Nucleus accumbens (tissue), 56 donors: ENCODE data around the gene TRIM65.
A peak's percentile ranks its signal among the peaks of the same experiment; 100 is the strongest.

Experiments used
- DNase-seq, 56 donors: peaks; one replicate each; lab custom pipeline; 2025; lab: John Stamatoyannopoulos, UW

TRIM65 gene

DNA sequence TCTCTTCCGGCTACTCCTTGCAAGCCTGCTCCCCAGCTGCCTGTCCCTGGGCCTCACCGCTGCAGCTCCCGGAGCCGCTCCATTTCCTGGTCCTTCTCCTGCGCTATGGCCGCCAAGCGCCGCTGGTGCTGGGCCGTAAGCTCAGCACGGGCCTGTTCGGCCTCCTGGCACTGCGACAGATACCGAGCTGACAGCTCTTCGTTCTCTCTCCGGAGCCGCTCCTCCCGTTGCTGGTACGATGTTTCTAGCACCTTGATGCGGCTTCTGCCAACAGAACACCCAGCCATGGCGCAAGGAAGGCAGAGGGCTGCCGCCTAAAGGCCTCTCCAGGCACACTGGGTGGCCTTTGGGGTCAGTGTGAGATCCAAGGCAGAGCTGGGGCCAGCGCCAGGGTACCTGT is 22.9 kb upstream of the TRIM65 start:
- DNase-seq: no peak

DNA sequence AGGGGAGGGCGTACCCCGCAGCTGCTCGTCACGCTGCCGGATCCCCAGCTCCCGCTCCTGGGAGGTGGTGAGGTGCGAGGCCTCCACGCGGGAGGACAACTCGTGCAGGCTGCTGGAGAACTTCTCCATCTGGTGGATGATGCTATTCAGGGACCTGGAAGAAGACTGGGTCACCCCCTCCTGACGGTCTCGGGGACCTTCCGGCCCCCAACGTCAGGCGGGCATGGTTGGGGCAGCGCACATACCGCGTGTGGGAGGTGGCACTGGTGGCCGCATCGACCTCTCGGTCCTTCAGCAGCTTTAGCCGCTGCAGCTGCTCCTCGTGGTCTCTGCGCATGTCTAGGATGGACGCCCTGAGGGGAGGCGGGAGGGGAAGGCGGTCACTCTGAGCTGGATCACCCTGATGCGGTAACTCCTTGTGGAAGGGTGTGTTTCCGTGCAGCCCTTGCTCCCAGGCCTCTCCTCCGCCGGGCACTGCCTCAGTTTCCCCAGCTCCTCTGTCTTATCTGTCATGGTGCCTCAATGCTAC is 21.2 kb upstream of the TRIM65 start:
- DNase-seq: no peak

GRCh38 chr17:75917141-75917916 is 20.6 kb upstream of the TRIM65 start:
- no peak for DNase-seq

GRCh38 chr17:75915268-75915667 is 18.5 kb upstream of the TRIM65 start:
- no peak for DNase-seq

- peak in 4 of 56 donors; percentile 8 to 27 (median 15) for DNase-seq
Observed at GRCh38 chr17:75914643-75915267, 18.0 kb upstream of the TRIM65 start.

DNA sequence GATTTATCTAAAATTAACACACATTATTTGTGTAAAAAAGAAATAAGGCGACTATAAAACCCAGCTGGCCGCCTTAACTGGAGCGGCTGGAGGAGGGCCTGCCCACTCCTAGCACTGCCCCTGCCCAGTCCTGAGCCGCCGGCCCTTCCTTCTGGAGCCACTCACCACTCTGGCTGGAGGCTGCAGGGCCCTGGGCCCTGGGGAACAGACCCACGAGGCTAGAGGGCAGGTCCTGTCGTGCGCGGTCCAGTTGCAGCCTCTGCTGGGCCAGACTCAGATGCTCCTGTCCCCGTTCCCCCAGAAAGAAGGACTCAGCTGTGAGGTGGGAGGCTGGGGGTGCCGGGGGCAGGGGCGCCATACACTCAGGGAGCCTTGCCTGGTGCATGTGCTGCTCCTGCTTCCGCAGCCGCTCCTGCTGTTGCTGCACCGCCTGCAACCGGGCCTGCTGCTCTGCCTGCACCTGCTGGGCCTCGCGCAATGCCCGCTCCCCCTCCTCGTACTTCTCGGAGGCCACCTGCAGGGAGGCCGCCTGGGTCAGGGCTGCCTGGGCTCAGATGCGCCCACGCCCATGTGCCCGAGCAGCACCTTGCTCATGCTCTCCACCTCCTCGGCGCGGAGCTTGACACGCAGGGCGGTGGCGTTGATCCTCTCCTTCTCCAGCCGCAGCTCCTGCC is 16.9 kb upstream of the TRIM65 start:
- DNase-seq: no peak

DNA sequence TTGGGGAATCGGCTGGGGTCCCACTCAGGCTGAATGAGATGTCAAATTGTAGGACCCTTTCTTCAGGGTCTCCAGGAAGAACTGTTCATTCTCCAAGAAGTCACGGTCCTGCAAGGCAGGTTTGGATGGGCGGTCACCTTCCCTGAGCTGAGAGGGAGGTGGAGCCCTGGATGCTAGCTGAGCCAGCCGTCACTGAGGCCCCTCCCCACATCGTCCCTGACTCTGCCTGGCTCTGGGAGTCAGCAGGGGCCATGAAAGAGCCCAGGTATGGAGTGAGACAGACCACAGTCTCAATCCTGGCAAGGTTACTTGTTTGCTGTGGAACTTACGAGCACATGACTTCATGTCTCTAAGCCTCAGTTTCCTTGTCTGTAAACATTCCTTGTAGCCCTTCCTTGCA is 13.9 kb upstream of the TRIM65 start:
- no peak for DNase-seq

GRCh38 chr17:75909812-75910274 is 13.1 kb upstream of the TRIM65 start:
- peak in 2 of 56 donors; percentile 10 to 22 for DNase-seq

DNA sequence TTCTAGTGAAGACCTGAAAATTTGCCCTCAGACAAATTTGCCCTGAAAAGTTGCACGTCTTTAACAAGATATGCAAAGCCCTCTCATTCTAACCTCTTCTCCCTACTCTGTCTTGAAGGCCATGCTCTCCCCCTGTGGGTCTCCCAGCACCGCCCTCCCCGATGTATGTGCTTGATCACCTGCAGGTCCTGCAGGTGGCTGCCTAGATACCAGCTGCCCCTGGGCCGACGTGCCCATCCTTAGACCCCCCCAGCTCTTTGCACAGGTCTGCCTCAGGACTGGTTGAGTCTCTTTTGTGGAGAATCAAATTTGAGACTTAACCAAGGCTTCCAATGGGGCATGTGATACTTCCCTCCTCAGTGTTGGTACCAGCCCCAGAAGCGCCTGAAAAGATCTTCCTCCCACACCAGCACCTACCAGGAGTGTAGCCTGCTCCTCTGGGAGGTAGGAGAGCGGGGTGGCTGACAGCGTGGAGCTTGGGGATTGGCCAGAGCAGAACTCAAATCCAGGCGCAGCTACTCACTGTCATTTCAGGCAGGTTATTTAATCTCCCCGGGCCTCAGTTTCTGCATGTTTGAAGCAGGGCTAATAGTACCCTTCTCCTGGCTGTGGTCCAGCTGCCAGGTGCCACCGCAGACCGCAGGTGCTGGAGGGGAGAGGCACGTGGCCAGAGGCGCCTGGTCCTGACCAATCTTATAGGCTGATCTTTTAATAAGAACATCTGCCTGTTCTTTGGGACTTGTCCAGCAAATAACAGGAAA is 12.5 kb upstream of the TRIM65 start:
- peak in 18 of 56 donors; percentile 13 to 60 (median 36) for DNase-seq

- peak in 4 of 56 donors; percentile 9 to 35 (median 26) for DNase-seq
Observed at GRCh38 chr17:75908201-75908600, 11.4 kb upstream of the TRIM65 start.

- DNase-seq: no peak
Observed at GRCh38 chr17:75906143-75906884, 9.6 kb upstream of the TRIM65 start.

- DNase-seq: peak in 55 of 56 donors; percentile 37 to 97 (median 83)
Observed at GRCh38 chr17:75904749-75905521, 8.2 kb upstream of the TRIM65 start, which contains the start of gene MRPL38. MRPL38 (minus strand) TSS chr17:75904884; CDS start chr17:75904875, 9 bp downstream.

DNA sequence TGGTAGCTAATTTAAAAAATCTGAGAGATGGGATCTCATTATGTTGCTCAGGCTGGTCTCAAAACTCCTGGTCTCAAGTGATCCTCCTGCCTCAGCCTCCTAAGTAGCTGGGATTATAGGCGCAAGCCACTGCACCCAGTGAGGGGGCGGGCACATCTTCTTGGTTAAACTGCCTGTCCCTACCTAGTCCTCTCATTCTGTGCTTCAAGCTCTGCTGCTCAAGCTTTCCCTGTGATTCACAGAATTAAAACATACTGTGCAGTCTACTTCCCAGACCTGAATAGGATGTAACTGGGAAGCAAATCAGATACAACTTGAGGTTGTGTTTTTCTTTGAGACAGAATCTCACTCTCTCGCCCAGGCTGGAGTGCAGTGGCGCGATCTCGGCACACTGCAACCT is 5.7 kb upstream of the TRIM65 start:
- no peak for DNase-seq

- DNase-seq: no peak
Observed at GRCh38 chr17:75901727-75902126, 5.0 kb upstream of the TRIM65 start.

DNA sequence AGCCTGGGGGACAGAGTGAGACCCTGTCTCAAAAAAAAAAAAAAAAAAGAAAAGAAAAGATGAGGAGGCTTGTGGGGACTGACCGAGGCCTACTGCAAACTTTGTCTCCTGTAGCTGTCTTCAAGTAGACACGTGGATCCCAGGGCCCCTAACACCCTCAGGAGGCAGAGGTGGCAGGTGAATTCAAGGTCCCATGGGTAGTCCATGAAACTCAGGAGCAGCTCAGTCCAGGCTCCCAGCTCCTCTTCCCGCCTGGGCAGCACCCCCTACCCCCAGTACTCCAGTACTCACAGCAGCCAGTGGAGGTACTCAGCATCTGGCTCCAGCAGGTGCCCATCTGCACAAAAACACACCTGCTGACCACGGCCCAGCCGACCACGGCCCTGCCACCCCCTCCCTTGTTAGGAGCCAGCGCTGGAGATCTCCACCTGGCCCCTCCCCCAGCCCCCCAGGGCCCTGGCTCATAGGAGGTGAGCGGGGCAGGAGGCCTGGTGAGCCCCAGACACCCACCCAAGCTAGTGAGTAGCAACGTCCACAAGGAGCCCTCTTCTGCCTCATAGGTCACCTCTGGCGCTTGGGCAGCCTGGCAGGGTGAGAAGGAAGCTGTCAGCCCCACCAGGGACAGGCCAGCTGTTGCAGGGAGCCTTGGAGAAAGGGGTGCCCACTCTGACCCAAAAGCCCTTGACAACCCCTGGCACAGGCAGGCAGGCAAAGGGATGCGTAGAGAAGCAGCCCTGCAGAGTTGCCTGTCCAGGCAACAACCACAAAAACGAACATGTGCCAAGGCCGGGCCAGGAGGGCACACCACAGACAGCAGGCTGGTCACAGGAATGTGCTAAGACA is 4.2 kb upstream of the TRIM65 start:
- DNase-seq: no peak

DNA sequence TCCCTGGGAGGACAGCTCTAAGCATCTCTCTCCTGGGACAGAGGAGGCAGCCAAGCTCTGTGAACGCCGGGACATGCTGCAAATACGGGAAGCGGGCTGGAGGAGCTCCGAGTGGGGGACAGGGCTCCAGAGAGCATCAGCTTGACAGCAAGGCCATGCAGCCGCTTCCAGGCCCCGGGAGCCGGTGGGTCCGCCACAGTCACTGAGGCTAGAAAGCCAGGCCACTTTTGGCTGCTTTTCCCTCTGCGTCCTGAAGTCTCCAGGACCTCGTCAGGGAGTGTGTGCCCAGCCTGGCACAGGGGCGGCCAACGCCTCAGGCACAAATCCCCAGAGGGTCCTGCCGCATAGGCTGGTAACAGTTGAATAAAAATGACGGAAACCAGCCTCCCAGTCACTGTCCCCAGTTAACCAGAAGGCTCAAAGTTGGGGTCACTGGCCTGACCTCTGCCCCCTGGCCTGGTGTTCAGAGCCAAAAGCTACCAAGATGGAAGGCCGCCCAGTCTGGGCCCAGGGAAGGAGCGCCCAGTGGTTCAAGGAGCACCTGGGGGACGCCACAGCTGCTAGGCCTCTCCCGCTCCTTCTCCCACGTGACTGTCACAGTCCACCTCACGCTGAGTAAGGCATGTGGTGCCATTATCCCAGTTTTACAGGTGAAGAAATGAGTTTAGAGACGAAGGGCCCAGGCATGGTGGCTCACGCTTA is 3.2 kb upstream of the TRIM65 start:
- DNase-seq: no peak

DNA sequence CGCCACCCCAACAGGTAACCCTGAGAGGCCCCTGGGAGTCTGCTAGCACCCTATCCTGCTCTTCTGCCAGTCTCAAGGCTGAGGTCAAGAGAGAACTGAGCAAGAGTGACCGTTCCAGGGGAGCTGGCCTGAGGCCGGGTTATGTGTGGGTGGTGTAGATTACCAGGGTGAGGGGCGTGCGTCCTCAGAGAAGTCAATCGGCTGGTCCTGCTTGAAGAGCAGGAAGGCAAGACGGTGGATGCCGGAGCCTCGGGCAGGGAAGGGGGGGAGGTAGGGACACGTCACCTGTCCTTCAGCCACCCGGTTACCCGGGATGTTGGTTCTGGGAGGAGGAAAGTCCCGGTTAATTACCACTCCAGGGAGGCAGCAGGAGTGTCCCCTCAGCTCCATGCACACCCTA is 2.6 kb upstream of the TRIM65 start:
- DNase-seq: no peak
